Gastrocnemius medialis (tissue), 4 donors: ENCODE results near the gene DMPK.
"Not testable (repeated sequence)": the region's sequence is repeated elsewhere in the genome, so short reads cannot be mapped to it uniquely, and the experiment has no call there.

ENCODE experiments used
- POLR2A ChIP-seq, 2 donors: fragments of 450-650 bp; IDR thresholded peaks; one replicate each; pipeline ENCODE4 v1.6.1; 2017; ENCODE audit warnings: antibody characterized with exemption in 2 of 2, mild to moderate bottlenecking in 2 of 2, moderate library complexity in 2 of 2
- TF ChIP-seq, protein P1 (sequence below), 5 experiments: fragments of 450-650 bp in 3 of 5; fragments of 200-600 bp in 2 of 5; sonication (generic) in 2 of 5; IDR thresholded peaks in 4 of 5; conservative IDR thresholded peaks in 1 of 5; 1 replicate in 4 of 5; 2 replicates in 1 of 5; pipeline ENCODE4 v1.5.1; 2016 to 2019; ENCODE audit warnings: antibody characterized with exemption in 5 of 5, mild to moderate bottlenecking in 3 of 5, moderate library complexity in 3 of 5

- TF ChIP-seq, protein P1, sequence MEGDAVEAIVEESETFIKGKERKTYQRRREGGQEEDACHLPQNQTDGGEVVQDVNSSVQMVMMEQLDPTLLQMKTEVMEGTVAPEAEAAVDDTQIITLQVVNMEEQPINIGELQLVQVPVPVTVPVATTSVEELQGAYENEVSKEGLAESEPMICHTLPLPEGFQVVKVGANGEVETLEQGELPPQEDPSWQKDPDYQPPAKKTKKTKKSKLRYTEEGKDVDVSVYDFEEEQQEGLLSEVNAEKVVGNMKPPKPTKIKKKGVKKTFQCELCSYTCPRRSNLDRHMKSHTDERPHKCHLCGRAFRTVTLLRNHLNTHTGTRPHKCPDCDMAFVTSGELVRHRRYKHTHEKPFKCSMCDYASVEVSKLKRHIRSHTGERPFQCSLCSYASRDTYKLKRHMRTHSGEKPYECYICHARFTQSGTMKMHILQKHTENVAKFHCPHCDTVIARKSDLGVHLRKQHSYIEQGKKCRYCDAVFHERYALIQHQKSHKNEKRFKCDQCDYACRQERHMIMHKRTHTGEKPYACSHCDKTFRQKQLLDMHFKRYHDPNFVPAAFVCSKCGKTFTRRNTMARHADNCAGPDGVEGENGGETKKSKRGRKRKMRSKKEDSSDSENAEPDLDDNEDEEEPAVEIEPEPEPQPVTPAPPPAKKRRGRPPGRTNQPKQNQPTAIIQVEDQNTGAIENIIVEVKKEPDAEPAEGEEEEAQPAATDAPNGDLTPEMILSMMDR (IDR thresholded peaks at IDR 0.05 in 4 of 5, conservative IDR thresholded peaks at IDR 0.05 in 1 of 5): not testable (repeated sequence)
- not testable (repeated sequence) for TF ChIP-seq POLR2A (IDR thresholded peaks at IDR 0.05)
Observed at GRCh38 chr19:45720065-45720464, 62.2 kb downstream of the DMPK start.
